DOHH2 (cell line): Measurements from ENCODE around the gene TRAF6.
"Not testable (repeated sequence)": the region's sequence is repeated elsewhere in the genome, so short reads cannot be mapped to it uniquely, and the experiment has no call there.

Source experiments
- H3F3A ChIP-seq: fragments of 200-600 bp; sonication (generic), shearing (Covaris generic); 2 replicates; pipeline ENCODE4 v1.6.0; 2016; ENCODE audit warnings: antibody characterized with exemption, mild to moderate bottlenecking; ENCODE audit not compliant: control insufficient read depth, insufficient read depth
- H3K27ac ChIP-seq: fragments of 200-600 bp; sonication (generic); 2 replicates; pipeline ENCODE4 v1.5.1; 2014; ENCODE audit warnings: low read depth, mild to moderate bottlenecking, low read length, moderate library complexity
- H3K27me3 ChIP-seq: fragments of 200-600 bp; sonication (generic); 2 replicates; pipeline ENCODE4 v1.6.1; 2014; ENCODE audit warnings: mild to moderate bottlenecking, low read length, mixed read lengths; ENCODE audit not compliant: control insufficient read depth
- H3K36me3 ChIP-seq: fragments of 200-600 bp; sonication (generic); 2 replicates; pipeline ENCODE4 v1.6.1; 2014; ENCODE audit warnings: mild to moderate bottlenecking, low read length, moderate library complexity, mixed read lengths; ENCODE audit not compliant: control insufficient read depth
- H3K4me1 ChIP-seq: fragments of 200-600 bp; sonication (generic); 2 replicates; pipeline ENCODE4 v1.6.1; 2014; ENCODE audit warnings: mild to moderate bottlenecking, low read length, mixed read lengths; ENCODE audit not compliant: control insufficient read depth
- H3K4me2 ChIP-seq: fragments of 200-600 bp; sonication (generic); 2 replicates; pipeline ENCODE4 v1.6.0; 2014; ENCODE audit warnings: mild to moderate bottlenecking, low read length, moderate library complexity
- H3K4me3 ChIP-seq: fragments of 200-600 bp; sonication (generic); 2 replicates; pipeline ENCODE4 v1.5.1; 2014; ENCODE audit warnings: mild to moderate bottlenecking, low read length, mixed read lengths
- H3K79me2 ChIP-seq: fragments of 200-600 bp; sonication (generic); 2 replicates; pipeline ENCODE4 v1.6.1; 2014; ENCODE audit warnings: mild to moderate bottlenecking, low read length, mixed read lengths; ENCODE audit not compliant: control insufficient read depth
- H3K9me2 ChIP-seq: fragments of 200-600 bp; sonication (generic); replicated peaks from 2 replicates; pipeline ENCODE4 v1.6.1; 2014; ENCODE audit warnings: mild to moderate bottlenecking, low read length, mixed read lengths; ENCODE audit not compliant: control insufficient read depth
- H3K9me3 ChIP-seq: fragments of 200-600 bp; sonication (generic); 2 replicates; pipeline ENCODE4 v1.6.1; 2014; ENCODE audit warnings: antibody characterized with exemption, low read length, mixed read lengths; ENCODE audit not compliant: control insufficient read depth, insufficient read depth
- H4K20me1 ChIP-seq: fragments of 200-600 bp; sonication (generic); 2 replicates; pipeline ENCODE4 v1.6.0; 2014; ENCODE audit warnings: low read depth, mild to moderate bottlenecking, antibody characterized with exemption, low read length, moderate library complexity; ENCODE audit not compliant: control insufficient read depth, insufficient read depth
- CTCF ChIP-seq: fragments of 200-600 bp; sonication (generic); IDR thresholded peaks from one replicate; pipeline ENCODE4 v1.5.1; 2014; ENCODE audit warnings: antibody characterized with exemption, mild to moderate bottlenecking, low read depth, low read length; ENCODE audit not compliant: poor library complexity, severe bottlenecking
- EZH2phosphoT487 ChIP-seq: fragments of 200-600 bp; sonication (generic); IDR thresholded peaks from 2 replicates; pipeline ENCODE4 v1.6.1; 2017; ENCODE audit warnings: borderline replicate concordance, mild to moderate bottlenecking, antibody characterized with exemption, low read length, moderate library complexity, mixed read lengths

Gene TRAF6

GRCh38 chr11:36488096-36488495, 22.0 kb downstream of the TRAF6 start:
- peaks cover 25% of the 10 kb centered on the region for H3K4me1 ChIP-seq
- peak overlapping the region; percentile 53 for H3K4me3 ChIP-seq
- no peaks in the 10 kb centered on the region for H3K9me3 ChIP-seq
- H3K27me3 ChIP-seq, result no peaks in the 10 kb centered on the region
- no peaks in the 10 kb centered on the region for H4K20me1 ChIP-seq
- peak overlapping the region; percentile 64 for H3K27ac ChIP-seq
- no peaks in the 10 kb centered on the region for H3K9me2 ChIP-seq
- peaks cover 66% of the 10 kb centered on the region for H3K36me3 ChIP-seq
- TF ChIP-seq CTCF (no peak), EZH2phosphoT487 (no peak)
- H3F3A ChIP-seq, result peaks cover 3% of the 10 kb centered on the region; the same call in 1 of the 2 replicates
- no peaks in the 10 kb centered on the region; the same call in 1 of the 2 replicates for H3K79me2 ChIP-seq
- H3K4me2 ChIP-seq, result peak overlapping the region; percentile 69

- H3K9me3 ChIP-seq, result no peaks in the 10 kb centered on the region
- H3K27me3 ChIP-seq, result no peaks in the 10 kb centered on the region
- H3F3A ChIP-seq, result peaks cover 3% of the 10 kb centered on the region; the same call in 1 of the 2 replicates
- H3K27ac ChIP-seq, result peak overlapping the region; percentile 64
- H3K9me2 ChIP-seq, result no peaks in the 10 kb centered on the region
- peak overlapping the region; percentile 69 for H3K4me2 ChIP-seq
- peak overlapping the region; percentile 53 for H3K4me3 ChIP-seq
- peaks cover 63% of the 10 kb centered on the region for H3K36me3 ChIP-seq
- no peaks in the 10 kb centered on the region; the same call in 1 of the 2 replicates for H3K79me2 ChIP-seq
- H3K4me1 ChIP-seq, result peaks cover 21% of the 10 kb centered on the region
- no peaks in the 10 kb centered on the region for H4K20me1 ChIP-seq
- TF ChIP-seq CTCF (no peak), EZH2phosphoT487 (no peak)
These were observed 22.5 kb downstream of the TRAF6 start for GRCh38 chr11:36487619-36488018.

GRCh38 chr11:36485298-36486002, 24.6 kb downstream of the TRAF6 start:
- peaks cover 49% of the 10 kb centered on the region for H3K36me3 ChIP-seq
- no peaks in the 10 kb centered on the region for H3K9me2 ChIP-seq
- H3K27me3 ChIP-seq, result no peaks in the 10 kb centered on the region
- H3K4me1 ChIP-seq, result peaks cover 21% of the 10 kb centered on the region
- H3K4me2 ChIP-seq, result no peak overlapping the region
- no peaks in the 10 kb centered on the region; the same call in 1 of the 2 replicates for H3K79me2 ChIP-seq
- H3F3A ChIP-seq, result peaks cover 3% of the 10 kb centered on the region; the same call in 1 of the 2 replicates
- H3K4me3 ChIP-seq, result no peak overlapping the region
- TF ChIP-seq CTCF (no peak), EZH2phosphoT487 (no peak)
- H3K9me3 ChIP-seq, result no peaks in the 10 kb centered on the region
- H3K27ac ChIP-seq, result no peak overlapping the region
- H4K20me1 ChIP-seq, result no peaks in the 10 kb centered on the region

- H4K20me1 ChIP-seq, H3K79me2 ChIP-seq, H3K9me2 ChIP-seq, H3K27ac ChIP-seq, H3K4me3 ChIP-seq, H3K27me3 ChIP-seq, H3K9me3 ChIP-seq, H3K4me2 ChIP-seq, H3F3A ChIP-seq: not testable (repeated sequence)
- Histone ChIP-seq H3K36me3 (peaks cover 30% of the 10 kb centered on the region), H3K4me1 (peaks cover 12% of the 10 kb centered on the region)
These were observed 27.0 kb downstream of the TRAF6 start for GRCh38 chr11:36483042-36483441.
